DND-41 (cell line): ENCODE results near the gene LRP8.
"Not testable (repeated sequence)": the region's sequence is repeated elsewhere in the genome, so short reads cannot be mapped to it uniquely, and the experiment has no call there.

Source experiments
- ATAC-seq: fragments of 200-7000 bp; cut with Tn5 transposase; 3 replicates; pipeline ENCODE4 v1.9.1; 2021; ENCODE audit warnings: low read depth; ENCODE audit not compliant: insufficient read depth
- DNase-seq: peaks from one replicate; pipeline ENCODE4 v3.0.0-alpha.2; 2020
- H2AFZ ChIP-seq: 2 replicates; pipeline ENCODE4 v1.6.0; 2012; ENCODE audit warnings: low read depth, low read length
- H3K27ac ChIP-seq: 2 replicates; pipeline ENCODE4 v1.5.1; 2012; ENCODE audit warnings: low read length, inconsistent platforms
- H3K27me3 ChIP-seq: fragments of 200-600 bp; sonication (generic); 2 replicates; pipeline ENCODE4 v1.6.0; 2012; ENCODE audit warnings: low read length, mild to moderate bottlenecking, inconsistent platforms; ENCODE audit not compliant: insufficient read depth, poor library complexity
- H3K36me3 ChIP-seq: 2 replicates; pipeline ENCODE4 v1.5.1; 2012; ENCODE audit warnings: low read length, inconsistent platforms; ENCODE audit not compliant: insufficient read depth
- H3K4me1 ChIP-seq: 2 replicates; pipeline ENCODE4 v1.5.1; 2012; ENCODE audit warnings: mild to moderate bottlenecking, low read length; ENCODE audit not compliant: insufficient read depth
- H3K4me2 ChIP-seq: 2 replicates; pipeline ENCODE4 v1.6.0; 2012; ENCODE audit warnings: mild to moderate bottlenecking, moderate library complexity, low read length, inconsistent platforms; ENCODE audit not compliant: insufficient read depth
- H3K4me3 ChIP-seq, 2 experiments: fragments of 200-600 bp in 1 of 2; shearing (Covaris generic) in 1 of 2; 2 replicates each; pipeline ENCODE4 v1.5.1; 2012 to 2016; ENCODE audit warnings: inconsistent platforms in 2 of 2, low read length in 2 of 2, mild to moderate bottlenecking in 2 of 2, low read depth in 1 of 2, moderate library complexity in 1 of 2
- H3K79me2 ChIP-seq: 2 replicates; pipeline ENCODE4 v1.6.0; 2012; ENCODE audit warnings: low read length, inconsistent platforms; ENCODE audit not compliant: insufficient read depth
- H3K9ac ChIP-seq: 2 replicates; pipeline ENCODE4 v1.6.0; 2012; ENCODE audit warnings: low read depth, mild to moderate bottlenecking, inconsistent platforms, low read length, moderate library complexity
- H3K9me3 ChIP-seq: 2 replicates; pipeline ENCODE4 v1.5.1; 2012; ENCODE audit warnings: low read length, moderate library complexity, mild to moderate bottlenecking, inconsistent platforms; ENCODE audit not compliant: insufficient read depth, severe bottlenecking
- H4K20me1 ChIP-seq: 2 replicates; pipeline ENCODE4 v1.6.0; 2012; ENCODE audit warnings: low read length; ENCODE audit not compliant: insufficient read depth
- CTCF ChIP-seq: IDR thresholded peaks from 2 replicates; pipeline ENCODE4 v1.5.1; 2012; ENCODE audit warnings: borderline replicate concordance, low read length, moderate library complexity, mild to moderate bottlenecking; ENCODE audit not compliant: poor library complexity, severe bottlenecking; ENCODE audit errors: extremely low read depth
- EZH2 ChIP-seq: IDR thresholded peaks from 3 replicates; pipeline ENCODE4 v1.6.1; 2012; ENCODE audit warnings: borderline replicate concordance, low read depth, mild to moderate bottlenecking, moderate library complexity, low read length, inconsistent platforms; ENCODE audit not compliant: severe bottlenecking

The LRP8 gene

GRCh38 chr1:53210352-53210751, 117.5 kb downstream of the LRP8 start:
- Histone ChIP-seq H3K9me3 (peaks cover 15% of the 10 kb centered on the region), H3K27me3 (no peaks in the 10 kb centered on the region), H3K4me2 (no peak overlapping the region), H3K4me1 (no peaks in the 10 kb centered on the region), H4K20me1 (no peaks in the 10 kb centered on the region), H3K4me3 (no peak overlapping the region), H2AFZ (no peak overlapping the region), H3K27ac (no peak overlapping the region), H3K9ac (no peak overlapping the region), H3K36me3 (peaks cover 86% of the 10 kb centered on the region), H3K79me2 (no peaks in the 10 kb centered on the region)
- ATAC-seq (no peak), DNase-seq (no peak)
- TF ChIP-seq CTCF, result no peak
- no peak for TF ChIP-seq EZH2

- Histone ChIP-seq H3K79me2 (no peaks in the 10 kb centered on the region), H3K27ac (no peak overlapping the region), H4K20me1 (no peaks in the 10 kb centered on the region), H3K27me3 (no peaks in the 10 kb centered on the region), H2AFZ (no peak overlapping the region), H3K9ac (no peak overlapping the region), H3K4me3 (no peak overlapping the region), H3K9me3 (peaks cover 26% of the 10 kb centered on the region), H3K36me3 (peaks cover 88% of the 10 kb centered on the region), H3K4me1 (no peaks in the 10 kb centered on the region), H3K4me2 (no peak overlapping the region)
- ATAC-seq (no peak), DNase-seq (no peak)
- TF ChIP-seq CTCF, result no peak
- TF ChIP-seq EZH2, result no peak
Observed at GRCh38 chr1:53207726-53208125, 120.1 kb downstream of the LRP8 start.

- Histone ChIP-seq H3K36me3 (peaks cover 90% of the 10 kb centered on the region), H3K4me2 (no peak overlapping the region), H4K20me1 (no peaks in the 10 kb centered on the region), H3K27ac (no peak overlapping the region), H3K4me3 (no peak overlapping the region), H3K79me2 (no peaks in the 10 kb centered on the region), H3K4me1 (no peaks in the 10 kb centered on the region), H3K27me3 (no peaks in the 10 kb centered on the region), H3K9me3 (peaks cover 26% of the 10 kb centered on the region), H2AFZ (no peak overlapping the region), H3K9ac (no peak overlapping the region)
- no peak for TF ChIP-seq EZH2
- no peak for TF ChIP-seq CTCF
- no peak for ATAC-seq
- no peak for DNase-seq
Observed at GRCh38 chr1:53206735-53207379, 121.0 kb downstream of the LRP8 start.

- H3K9me3 ChIP-seq, result peaks cover 26% of the 10 kb centered on the region
- H3K27ac ChIP-seq, H3K79me2 ChIP-seq, H3K4me2 ChIP-seq, ATAC-seq, H3K27me3 ChIP-seq, H2AFZ ChIP-seq, H3K4me3 ChIP-seq, H3K9ac ChIP-seq, H4K20me1 ChIP-seq, H3K4me1 ChIP-seq: not testable (repeated sequence)
- DNase-seq, result peak; percentile 50
- peaks cover 88% of the 10 kb centered on the region for H3K36me3 ChIP-seq
Observed at GRCh38 chr1:53206083-53206685, 121.7 kb downstream of the LRP8 start.

GRCh38 chr1:53205496-53205895, 122.4 kb downstream of the LRP8 start:
- Histone ChIP-seq H3K9me3 (peaks cover 26% of the 10 kb centered on the region), H3K36me3 (peaks cover 88% of the 10 kb centered on the region)
- H3K27me3 ChIP-seq, H3K27ac ChIP-seq, H3K9ac ChIP-seq, H3K4me1 ChIP-seq, DNase-seq, H3K4me2 ChIP-seq, H4K20me1 ChIP-seq, H2AFZ ChIP-seq, ATAC-seq, H3K79me2 ChIP-seq, H3K4me3 ChIP-seq: not testable (repeated sequence)
